ENCODE data around the gene CDK17.

Gene CDK17

DNA sequence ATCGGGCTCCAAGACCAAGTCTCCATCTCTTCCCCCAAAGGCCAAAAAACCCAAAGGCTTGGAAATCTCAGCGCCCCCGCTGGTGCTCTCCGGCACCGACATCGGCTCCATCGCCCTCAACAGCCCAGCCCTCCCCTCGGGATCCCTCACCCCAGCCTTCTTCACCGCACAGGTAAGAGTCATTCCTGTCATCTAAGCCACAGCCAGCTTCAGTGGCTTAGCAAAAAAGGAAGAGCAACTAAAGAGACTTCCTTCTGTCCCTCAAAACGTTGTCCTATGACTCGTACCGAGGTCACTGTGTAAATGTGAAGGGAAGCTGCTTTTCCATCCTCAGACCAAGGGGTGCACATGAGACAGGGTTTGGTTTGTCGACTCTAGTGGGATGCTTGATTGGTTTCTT, 152.7 kb downstream of the CDK17 start:
- Histone ChIP-seq H3K4me3 (no peak overlapping the region), H3K27ac (no peak overlapping the region)
- DNase-seq (ENCODE audit: low spot score), result no peak
- TF ChIP-seq, protein P1, sequence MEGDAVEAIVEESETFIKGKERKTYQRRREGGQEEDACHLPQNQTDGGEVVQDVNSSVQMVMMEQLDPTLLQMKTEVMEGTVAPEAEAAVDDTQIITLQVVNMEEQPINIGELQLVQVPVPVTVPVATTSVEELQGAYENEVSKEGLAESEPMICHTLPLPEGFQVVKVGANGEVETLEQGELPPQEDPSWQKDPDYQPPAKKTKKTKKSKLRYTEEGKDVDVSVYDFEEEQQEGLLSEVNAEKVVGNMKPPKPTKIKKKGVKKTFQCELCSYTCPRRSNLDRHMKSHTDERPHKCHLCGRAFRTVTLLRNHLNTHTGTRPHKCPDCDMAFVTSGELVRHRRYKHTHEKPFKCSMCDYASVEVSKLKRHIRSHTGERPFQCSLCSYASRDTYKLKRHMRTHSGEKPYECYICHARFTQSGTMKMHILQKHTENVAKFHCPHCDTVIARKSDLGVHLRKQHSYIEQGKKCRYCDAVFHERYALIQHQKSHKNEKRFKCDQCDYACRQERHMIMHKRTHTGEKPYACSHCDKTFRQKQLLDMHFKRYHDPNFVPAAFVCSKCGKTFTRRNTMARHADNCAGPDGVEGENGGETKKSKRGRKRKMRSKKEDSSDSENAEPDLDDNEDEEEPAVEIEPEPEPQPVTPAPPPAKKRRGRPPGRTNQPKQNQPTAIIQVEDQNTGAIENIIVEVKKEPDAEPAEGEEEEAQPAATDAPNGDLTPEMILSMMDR (IDR thresholded peaks at IDR 0.05), result no peak

DNA sequence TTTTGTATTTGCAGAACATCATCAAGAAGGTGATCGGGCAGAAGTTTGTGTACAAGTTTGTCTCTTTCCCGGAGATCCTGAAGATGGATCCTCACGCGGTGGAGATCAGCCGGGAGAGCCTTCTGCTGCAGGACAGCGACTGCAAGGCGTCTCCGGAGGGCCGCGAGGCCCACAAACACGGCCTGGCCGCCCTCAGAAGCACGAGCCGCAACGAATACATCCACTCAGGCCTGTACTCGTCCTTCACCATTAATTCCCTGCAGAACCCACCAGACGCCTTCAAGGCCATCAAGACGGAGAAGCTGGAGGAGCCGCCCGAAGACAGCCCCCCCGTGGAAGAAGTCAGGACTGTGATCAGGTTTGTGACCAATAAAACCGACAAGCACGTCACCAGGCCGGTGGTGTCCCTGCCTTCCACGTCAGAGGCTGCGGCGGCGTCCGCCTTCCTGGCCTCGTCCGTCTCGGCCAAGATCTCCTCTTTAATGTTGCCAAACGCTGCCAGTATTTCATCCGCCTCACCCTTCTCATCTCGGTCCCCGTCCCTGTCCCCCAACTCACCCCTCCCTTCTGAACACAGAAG, 153.2 kb downstream of the CDK17 start:
- TF ChIP-seq, protein P1 (IDR thresholded peaks at IDR 0.05), result no peak
- DNase-seq (ENCODE audit: low spot score), result peak; percentile 28
- H3K27ac ChIP-seq, result no peak overlapping the region
- no peak overlapping the region for H3K4me3 ChIP-seq

DNA sequence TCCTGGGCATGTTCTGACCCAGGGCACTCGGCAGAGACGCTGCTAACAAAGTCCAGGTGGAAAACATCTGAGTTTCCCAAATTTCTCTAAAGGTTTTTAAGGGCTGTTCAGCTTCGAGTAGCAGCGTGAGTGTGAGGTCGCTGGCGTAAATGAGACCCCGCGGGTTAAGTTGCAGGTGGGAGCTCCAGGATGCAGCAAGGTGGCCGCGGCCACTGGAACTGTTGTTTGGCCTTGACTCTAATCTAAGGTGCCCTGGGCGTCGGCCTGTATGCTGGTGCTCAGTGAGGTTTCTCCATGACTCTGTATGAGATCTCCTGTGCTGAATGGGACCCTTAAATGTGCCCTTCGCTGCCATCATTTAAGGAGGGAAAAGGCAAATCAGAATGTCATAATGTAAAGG, 155.4 kb downstream of the CDK17 start:
- TF ChIP-seq, protein P1 (IDR thresholded peaks at IDR 0.05), result no peak
- no peak overlapping the region for H3K27ac ChIP-seq

DNA sequence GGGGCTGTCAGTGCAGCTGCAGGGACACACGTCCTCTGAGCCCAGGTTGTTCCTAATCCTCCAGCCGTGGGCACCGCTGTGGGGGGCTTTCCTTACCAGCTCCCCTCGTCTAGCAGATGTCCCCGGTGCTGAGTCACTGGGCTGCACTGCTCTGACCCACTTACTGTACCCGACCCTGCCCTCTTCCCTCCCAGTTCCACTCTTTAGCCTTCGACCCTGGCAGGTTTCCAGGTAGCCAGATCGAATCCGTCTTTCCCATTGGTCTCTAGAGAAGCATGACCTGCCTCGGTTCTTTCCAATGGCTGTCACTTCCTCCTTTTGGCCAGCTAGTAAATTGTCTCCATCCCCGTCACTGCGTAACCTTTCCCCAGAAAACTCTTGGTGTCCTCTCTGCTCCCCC, 157.6 kb downstream of the CDK17 start:
- peak; percentile 71 for DNase-seq (ENCODE audit: low spot score)
- H3K27ac ChIP-seq, result peak overlapping the region; percentile 9 to 84
- TF ChIP-seq, protein P1 (IDR thresholded peaks at IDR 0.05), result no peak
- H3K4me3 ChIP-seq, result no peak overlapping the region

More for the DNA sequence above, 155.4 kb downstream of the CDK17 start:
- H3K4me3 ChIP-seq, result no peak overlapping the region
- peak; percentile 31 for DNase-seq (ENCODE audit: low spot score)

DNA sequence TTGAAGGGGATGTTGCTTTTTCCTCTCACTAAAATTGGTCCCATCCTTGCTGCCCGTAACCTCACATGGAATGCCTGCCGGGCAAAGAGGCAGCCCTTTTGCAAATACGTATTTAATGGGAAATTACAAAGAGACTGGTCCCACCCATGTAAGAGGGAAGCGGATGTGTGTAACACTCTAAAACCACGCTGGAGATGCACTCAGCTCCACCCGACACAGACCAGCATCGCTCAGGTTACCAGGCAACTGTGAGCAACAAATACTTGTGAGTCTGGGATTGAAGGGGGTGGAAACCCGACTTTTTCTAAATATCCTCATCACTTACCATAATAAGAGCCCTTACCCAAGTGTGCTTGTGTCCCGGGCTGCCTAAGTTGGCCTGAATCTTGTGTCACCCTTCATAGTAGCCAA, 158.4 kb downstream of the CDK17 start:
- Histone ChIP-seq H3K27ac (peak overlapping the region; percentile 9 to 84), H3K4me3 (peak overlapping the region; percentile 27)
- TF ChIP-seq, protein P1 (IDR thresholded peaks at IDR 0.05), result no peak
- DNase-seq (ENCODE audit: low spot score), result no peak

DNA sequence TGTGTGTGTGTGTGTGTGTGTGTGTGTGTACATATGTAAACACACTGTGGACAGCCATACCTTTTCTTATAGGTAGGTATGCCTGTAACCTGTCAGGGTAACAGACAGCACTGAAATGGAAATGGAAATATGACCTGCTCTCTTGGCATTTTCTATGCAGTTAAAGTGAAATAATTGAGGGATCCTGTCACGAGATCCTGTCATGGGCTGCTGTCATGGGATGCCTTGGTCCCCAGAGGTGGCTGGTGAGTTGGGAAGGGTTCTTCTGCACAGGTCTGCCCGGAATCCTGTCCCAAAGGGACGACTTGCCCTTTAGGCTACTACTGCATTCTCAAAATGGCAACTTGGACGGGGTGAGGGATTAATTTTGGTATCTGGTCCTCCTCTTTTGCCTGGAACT, 158.8 kb downstream of the CDK17 start:
- peak overlapping the region; percentile 9 to 84 for H3K27ac ChIP-seq
- DNase-seq (ENCODE audit: low spot score), result no peak
- TF ChIP-seq, protein P1 (IDR thresholded peaks at IDR 0.05), result no peak
- peak overlapping the region; percentile 27 for H3K4me3 ChIP-seq

DNA sequence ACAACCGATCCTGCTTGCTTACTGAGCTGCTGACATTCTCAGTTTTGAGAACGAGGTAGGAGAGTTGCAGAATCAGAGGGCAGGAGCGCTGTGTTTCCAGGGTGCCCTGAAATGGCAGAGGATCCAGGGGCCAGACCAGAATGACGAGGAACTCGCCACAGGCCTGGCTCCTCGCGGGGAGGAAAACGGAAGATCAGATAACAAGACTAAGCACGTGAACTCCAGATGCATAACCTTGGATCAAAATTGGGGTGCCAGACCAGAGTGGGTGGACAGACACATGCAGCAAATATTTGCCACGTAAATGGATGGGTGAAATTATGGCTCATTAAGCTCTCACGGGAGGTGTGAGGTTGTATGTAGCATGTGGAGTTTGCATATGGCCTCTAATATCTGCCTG, 159.6 kb downstream of the CDK17 start:
- H3K27ac ChIP-seq, result peak overlapping the region in 1 of 2 donors; percentile 39
- TF ChIP-seq, protein P1 (IDR thresholded peaks at IDR 0.05), result no peak
- no peak overlapping the region for H3K4me3 ChIP-seq
- DNase-seq (ENCODE audit: low spot score), result no peak

Data from coronary artery (tissue), 2 donors.